Measurements from ENCODE around the gene IL22RA1. TPM values are rescaled to one million over a fixed set of nuclear protein-coding genes. Genes with fewer than 3 reads are reported as not detected.

IL22RA1 gene
- total RNA-seq, 2 experiments from 2014 or later, result not detected

DNA sequence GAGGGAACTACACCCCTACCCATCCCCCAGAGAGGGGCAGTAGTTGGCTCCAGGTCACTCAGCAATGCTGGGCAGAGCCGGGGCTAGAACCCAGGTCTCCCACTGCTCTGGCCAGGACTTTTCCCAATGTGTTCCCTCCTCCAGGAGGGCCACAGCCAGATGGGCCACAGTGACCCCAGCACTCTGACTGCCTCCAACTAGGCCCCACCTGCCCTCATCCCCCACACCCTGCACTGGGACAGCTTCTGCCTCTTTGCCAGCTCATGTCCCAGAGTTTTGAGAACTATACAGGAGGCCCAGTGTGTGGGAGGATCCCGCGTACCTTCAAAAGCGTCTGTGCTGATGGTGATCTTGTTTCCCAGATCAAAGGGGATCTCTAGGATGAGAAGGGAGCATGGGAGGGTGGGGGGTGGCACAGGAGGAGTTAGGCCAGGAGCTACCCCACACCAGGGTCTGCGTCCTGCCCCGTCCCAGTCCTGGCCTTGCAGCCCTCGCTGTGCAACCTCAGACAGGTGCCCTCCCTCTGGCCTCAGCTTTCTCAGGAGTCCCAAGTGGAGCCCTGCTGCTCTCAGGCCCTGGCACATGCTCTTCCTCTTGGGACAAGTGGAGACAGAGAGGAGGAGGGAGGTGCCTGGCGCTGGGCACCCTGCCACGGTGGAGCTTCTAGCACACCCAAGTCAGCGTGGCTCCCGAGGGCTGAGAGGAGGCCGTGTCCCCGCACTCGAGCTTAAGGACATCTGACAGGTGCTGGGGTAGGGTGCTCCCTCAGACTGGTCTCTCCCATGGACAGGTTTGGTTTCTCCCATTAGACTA is 53.0 kb downstream of the IL22RA1 start:
- no peaks in the 10 kb centered on the region for H3K4me1 ChIP-seq (ENCODE audit: insufficient read depth, low read length, poor library complexity, severe bottlenecking)
- BruUV-seq (replicated peaks), result no TSS peak
- POLR2A ChIA-PET, result no interaction called here

DNA sequence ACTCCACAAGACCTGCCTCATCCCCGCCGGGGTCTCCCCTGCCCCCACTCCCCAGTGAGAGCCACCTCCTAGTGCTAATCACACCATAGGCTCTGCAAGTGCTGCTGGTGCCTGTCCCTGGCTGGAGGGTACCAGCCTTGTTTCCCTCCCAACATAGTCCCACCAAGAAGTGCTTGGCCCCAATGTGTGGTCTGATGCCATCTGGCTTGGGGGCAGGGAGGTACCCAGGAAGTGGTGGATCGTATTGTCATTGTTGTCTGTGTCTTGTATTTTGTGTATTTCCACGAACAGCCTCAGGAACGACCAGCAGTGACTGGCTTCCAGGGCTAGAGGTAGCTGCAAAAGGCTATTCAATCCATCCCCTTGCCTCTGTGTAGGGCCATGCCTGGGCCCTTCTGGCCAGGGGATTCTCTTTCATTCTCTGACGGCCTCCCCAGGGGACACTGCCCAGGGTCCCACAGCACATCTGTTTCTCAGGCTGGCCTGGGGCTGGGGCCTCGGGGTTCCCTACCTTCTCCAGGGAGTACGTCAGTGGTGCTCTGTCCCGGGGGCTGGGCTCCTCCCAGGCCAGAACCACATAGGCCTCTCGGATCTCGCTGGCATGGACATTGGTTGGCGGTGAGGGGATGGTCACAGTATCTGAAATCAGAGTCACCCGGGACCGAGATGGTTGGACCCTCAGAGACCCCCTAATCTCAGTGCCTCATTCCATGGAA is 53.8 kb downstream of the IL22RA1 start:
- H3K79me2 ChIP-seq (ENCODE audit: insufficient read depth, low read depth, low read length), result no peaks in the 10 kb centered on the region
- DNase-seq (ENCODE audit: low spot score), result peak; percentile 19
- no peaks in the 10 kb centered on the region for H3K9me3 ChIP-seq (ENCODE audit: low read length)
- H3K4me1 ChIP-seq (ENCODE audit: insufficient read depth, low read length, poor library complexity, severe bottlenecking), result no peaks in the 10 kb centered on the region
- no peak overlapping the region for H3K4me3 ChIP-seq (ENCODE audit: low read depth, low read length, poor library complexity, severe bottlenecking)
- H3K4me2 ChIP-seq (ENCODE audit: low read length), result no peak overlapping the region
- CTCF ChIA-PET (ENCODE audit: unreplicated experiment), result interaction anchor here (0.8 kb wide), 1 partner anchor 23 kb away, joined by 4 read pairs; no protein-coding TSS in a partner anchor
- intact Hi-C loops (cut with micrococcal nuclease; ENCODE audit: unreplicated experiment), result no loop called here
- TF ChIP-seq, protein P1, sequence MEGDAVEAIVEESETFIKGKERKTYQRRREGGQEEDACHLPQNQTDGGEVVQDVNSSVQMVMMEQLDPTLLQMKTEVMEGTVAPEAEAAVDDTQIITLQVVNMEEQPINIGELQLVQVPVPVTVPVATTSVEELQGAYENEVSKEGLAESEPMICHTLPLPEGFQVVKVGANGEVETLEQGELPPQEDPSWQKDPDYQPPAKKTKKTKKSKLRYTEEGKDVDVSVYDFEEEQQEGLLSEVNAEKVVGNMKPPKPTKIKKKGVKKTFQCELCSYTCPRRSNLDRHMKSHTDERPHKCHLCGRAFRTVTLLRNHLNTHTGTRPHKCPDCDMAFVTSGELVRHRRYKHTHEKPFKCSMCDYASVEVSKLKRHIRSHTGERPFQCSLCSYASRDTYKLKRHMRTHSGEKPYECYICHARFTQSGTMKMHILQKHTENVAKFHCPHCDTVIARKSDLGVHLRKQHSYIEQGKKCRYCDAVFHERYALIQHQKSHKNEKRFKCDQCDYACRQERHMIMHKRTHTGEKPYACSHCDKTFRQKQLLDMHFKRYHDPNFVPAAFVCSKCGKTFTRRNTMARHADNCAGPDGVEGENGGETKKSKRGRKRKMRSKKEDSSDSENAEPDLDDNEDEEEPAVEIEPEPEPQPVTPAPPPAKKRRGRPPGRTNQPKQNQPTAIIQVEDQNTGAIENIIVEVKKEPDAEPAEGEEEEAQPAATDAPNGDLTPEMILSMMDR (conservative IDR thresholded peaks at IDR 0.05; ENCODE audit: low read length), result no peak
- no peak for TF ChIP-seq EZH2phosphoT487 (IDR thresholded peaks at IDR 0.05; ENCODE audit: borderline replicate concordance, low read depth, low read length)
- H3K27ac ChIP-seq (ENCODE audit: low read depth, low read length, poor library complexity, severe bottlenecking), result no peak overlapping the region
- POLR2A ChIA-PET, result interaction anchor here (0.6 kb wide), 1 partner anchor 367 kb away, joined by 3 read pairs; no protein-coding TSS in a partner anchor
- no peak overlapping the region for H2AFZ ChIP-seq (ENCODE audit: low read length)
- no peaks in the 10 kb centered on the region for H3K36me3 ChIP-seq (ENCODE audit: insufficient read depth, low read length)
- H3K9me2 ChIP-seq (ENCODE audit: insufficient read depth, low read length), result no peaks in the 10 kb centered on the region
- BruUV-seq (replicated peaks), result no TSS peak
- H4K20me1 ChIP-seq (ENCODE audit: insufficient read depth, low read length), result no peaks in the 10 kb centered on the region

More for the DNA sequence above, 53.0 kb downstream of the IL22RA1 start:
- Histone ChIP-seq H3K9me2 (ENCODE audit: insufficient read depth, low read length) (no peaks in the 10 kb centered on the region), H4K20me1 (ENCODE audit: insufficient read depth, low read length) (no peaks in the 10 kb centered on the region), H3K27ac (ENCODE audit: low read depth, low read length, poor library complexity, severe bottlenecking) (no peak overlapping the region), H3K36me3 (ENCODE audit: insufficient read depth, low read length) (no peaks in the 10 kb centered on the region), H3K9me3 (ENCODE audit: low read length) (no peaks in the 10 kb centered on the region), H3K79me2 (ENCODE audit: insufficient read depth, low read depth, low read length) (no peaks in the 10 kb centered on the region), H2AFZ (ENCODE audit: low read length) (no peak overlapping the region), H3K4me3 (ENCODE audit: low read depth, low read length, poor library complexity, severe bottlenecking) (no peak overlapping the region), H3K4me2 (ENCODE audit: low read length) (no peak overlapping the region)
- TF ChIP-seq, protein P1 (conservative IDR thresholded peaks at IDR 0.05; ENCODE audit: low read length), result no peak
- TF ChIP-seq EZH2phosphoT487 (IDR thresholded peaks at IDR 0.05; ENCODE audit: borderline replicate concordance, low read depth, low read length), result no peak
- CTCF ChIA-PET (ENCODE audit: unreplicated experiment), result interaction anchor here (0.8 kb wide), 1 partner anchor 22 kb away, joined by 4 read pairs; no protein-coding TSS in a partner anchor
- intact Hi-C loops (cut with micrococcal nuclease; ENCODE audit: unreplicated experiment), result no loop called here
- no peak for DNase-seq (ENCODE audit: low spot score)
